HG03060 (cell line): ENCODE measurements around the gene LRRC63.
A peak's percentile ranks its signal among the peaks of the same experiment; 100 is the strongest.
"Not testable (repeated sequence)": the region's sequence is repeated elsewhere in the genome, so short reads cannot be mapped to it uniquely, and the experiment has no call there.

Experiments
- ATAC-seq: cut with Tn5 transposase; IDR thresholded peaks from one replicate; pipeline ENCODE4 v1.9.1; 2021; ENCODE audit warnings: low read depth, moderate number of reproducible peaks; ENCODE audit not compliant: unreplicated experiment

The LRRC63 gene

DNA sequence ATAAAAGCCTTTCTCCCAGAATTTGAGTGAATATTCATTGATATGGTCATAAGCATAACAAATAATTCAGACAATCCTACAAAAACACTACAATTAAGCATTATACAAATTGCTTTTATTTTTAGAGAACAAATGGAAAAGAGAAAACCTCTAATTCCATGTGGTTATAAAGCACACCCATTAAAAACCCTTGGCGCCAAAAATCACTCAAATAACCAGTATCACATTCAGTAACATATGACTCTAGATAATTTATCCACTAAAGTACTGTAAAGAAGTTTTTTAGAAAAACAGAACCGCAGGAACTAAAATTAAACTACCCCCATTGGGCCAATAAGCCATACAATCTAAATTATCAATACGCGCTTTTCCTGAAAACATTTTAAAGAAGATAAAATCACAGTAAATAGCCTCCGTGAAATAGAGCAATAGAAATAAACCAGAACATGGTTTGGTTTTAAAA, 30.3 kb upstream of the LRRC63 start:
- ATAC-seq = no peak

DNA sequence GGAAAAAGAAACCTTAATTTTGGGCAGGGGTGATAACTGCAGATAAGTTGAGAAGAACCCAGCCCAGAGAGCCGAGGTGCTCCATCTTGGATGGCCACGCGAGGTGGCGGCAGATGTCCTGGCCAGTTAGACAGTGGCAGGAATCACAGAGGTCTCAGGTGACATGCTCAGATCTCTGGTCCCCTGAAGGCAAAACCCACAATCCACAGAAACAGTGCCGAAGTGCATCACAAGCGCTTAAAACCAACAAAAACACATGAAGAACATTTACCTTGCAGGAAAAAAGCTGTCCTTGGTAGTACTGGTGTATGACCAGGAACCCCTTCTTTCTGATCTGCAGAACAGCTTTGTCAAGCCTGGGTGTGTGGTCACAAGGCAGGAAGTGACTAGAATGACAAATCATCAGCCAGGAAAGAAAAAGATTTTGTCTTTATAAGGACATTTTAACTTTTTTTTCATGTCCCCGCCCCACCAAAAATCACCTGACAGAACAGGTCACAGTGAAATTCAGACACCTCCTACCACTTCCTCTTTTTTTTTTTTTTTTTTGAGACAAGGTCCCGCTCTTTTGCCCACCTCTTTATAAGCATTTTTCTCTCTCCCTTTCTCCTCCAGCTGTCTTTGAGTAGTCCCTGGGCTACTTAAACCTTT, 29.8 kb upstream of the LRRC63 start, which contains the start of gene LCP1:
Gene LCP1 (minus strand): TSS at position 338 of the 651 bp plus-strand sequence. CDS start 22,515 bp downstream, outside the sequence.
- peak; percentile 56 for ATAC-seq

DNA sequence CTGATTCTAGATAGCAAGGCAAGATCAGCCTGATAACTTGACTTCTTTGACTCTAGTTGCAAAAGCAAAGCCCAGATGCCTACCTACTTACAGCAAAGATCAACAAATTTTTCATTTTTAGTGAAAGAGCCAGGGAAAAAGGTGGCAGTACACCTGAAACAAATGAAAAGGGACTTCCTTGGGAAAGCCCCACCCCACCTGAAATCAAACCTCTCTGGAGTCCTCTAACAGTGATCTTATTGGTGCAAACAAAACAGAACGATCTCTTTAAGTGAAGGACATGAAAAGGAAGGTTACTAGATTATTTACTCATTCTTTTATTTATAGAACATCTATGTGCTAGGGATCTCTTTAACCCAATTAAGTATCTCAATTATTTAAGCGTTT, 29.2 kb upstream of the LRRC63 start:
- ATAC-seq = no peak

DNA sequence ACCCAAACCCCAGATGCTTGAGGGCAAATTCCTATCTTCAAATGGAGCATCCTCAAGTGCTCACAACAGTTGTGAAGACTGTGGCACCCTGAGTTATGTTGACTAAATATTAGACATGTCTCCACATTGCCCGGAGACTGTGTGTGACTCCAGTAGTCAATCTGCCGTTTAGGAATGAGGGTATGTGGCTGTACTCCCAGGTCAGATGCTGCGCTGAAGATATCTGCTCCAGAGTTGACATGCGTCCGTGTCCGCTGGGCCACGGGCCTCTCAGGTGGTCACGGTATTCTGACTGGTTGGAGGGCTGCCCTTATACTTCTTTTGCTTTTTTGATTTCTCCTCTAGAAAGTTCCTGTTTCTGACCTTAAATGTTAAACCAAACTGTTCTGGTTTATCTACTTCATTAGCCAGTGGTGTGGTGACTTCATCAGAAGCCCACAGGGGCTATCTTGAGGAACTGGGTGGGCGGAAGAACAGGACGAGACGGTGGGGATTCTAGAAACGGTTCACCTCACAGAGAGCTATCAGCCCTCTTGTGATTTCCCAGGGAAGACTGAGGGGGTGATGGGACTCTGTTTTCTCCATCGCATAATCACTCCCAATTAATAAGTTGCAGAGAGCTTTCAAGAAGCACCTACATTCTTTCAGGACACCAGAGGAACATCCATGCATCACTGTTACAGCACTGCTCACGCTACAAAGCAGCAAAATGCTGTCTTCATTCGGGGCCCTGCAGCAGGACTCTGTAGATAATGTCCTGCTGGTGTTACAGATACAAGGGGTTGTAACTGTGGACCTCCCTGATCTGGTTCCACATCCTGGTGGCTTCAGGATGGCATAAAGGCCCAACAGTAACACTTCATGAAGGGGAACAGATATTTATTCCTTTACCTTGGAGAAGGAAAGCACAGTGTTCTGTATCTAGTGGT, 28.4 kb upstream of the LRRC63 start:
- ATAC-seq = no peak

GRCh38 chr13:46184277-46184699, 27.4 kb upstream of the LRRC63 start:
- no peak for ATAC-seq

DNA sequence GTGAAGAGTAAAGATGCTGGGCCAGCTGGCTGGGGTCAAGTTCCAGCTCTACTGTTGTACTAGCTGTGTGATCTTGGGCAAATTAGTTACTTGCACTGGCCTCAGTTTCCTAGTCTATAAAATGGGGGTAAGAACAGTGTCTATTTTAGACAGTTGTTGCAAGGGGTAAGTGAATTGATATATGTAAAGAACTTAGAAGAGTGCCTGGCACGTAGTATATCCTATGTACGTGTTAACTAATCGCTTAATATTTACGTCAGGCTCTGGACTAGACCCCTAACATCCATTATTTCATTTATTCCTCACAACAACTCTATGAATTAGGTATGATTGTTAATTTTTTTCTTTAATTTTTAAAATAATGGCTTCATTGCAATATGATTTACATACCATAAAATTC, 26.1 kb upstream of the LRRC63 start:
- ATAC-seq = no peak

- ATAC-seq = no peak
Observed at GRCh38 chr13:46192412-46192811, 19.3 kb upstream of the LRRC63 start.

GRCh38 chr13:46195016-46195415, 16.7 kb upstream of the LRRC63 start:
- ATAC-seq = no peak

GRCh38 chr13:46197299-46198048, 14.3 kb upstream of the LRRC63 start:
- ATAC-seq = no peak

DNA sequence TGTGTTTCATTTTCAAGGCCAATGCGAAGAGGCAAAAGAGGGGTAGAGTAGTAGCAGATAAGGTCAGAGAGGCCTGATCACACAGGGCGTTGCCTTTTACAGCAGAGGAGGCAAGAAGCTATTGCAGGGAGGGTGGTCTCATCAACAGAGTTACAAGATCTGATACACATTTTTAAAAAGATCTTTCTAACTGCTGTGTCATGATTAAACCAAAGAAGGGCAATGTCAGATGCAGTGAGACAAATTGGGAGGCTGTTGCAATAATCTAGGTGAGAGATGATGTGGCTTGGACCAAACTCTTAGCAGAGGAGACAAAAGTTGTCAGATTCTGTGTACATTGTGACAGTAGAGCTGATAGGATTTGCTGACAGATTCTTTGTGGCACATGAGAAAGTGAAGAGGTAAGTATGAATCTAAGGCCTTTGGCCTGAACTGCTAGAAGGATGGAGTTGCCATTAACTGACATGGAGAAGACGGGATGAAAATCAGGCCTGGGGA, 13.0 kb upstream of the LRRC63 start:
- ATAC-seq = no peak

DNA sequence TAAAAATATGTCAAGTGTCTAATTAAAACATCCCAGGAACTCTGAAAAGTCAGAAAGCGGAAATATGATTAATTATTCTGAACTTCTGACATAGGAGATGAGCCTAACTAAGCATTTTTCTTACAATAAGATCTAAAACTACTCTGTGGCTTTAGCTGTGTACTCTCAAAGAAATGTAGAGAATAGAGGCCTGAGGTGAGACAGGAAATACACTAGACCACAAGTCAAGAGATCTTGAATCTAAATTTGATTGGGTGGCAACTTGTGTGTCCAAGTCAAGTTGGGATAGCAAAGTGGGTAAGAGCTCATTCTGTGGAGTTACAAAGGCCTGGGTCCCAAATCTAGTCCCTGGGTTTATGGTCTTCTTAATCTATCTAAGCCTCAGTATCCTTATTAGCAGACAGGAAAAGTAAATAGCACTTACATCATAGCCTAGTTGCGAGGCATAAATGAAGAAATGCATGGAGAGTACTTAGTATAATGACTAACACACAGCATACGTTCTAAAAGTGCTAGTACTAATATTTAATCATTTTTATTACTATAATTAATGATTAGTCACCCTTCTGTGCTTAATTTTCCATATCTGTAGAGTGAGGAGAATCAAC, 9.4 kb upstream of the LRRC63 start:
- ATAC-seq = no peak

DNA sequence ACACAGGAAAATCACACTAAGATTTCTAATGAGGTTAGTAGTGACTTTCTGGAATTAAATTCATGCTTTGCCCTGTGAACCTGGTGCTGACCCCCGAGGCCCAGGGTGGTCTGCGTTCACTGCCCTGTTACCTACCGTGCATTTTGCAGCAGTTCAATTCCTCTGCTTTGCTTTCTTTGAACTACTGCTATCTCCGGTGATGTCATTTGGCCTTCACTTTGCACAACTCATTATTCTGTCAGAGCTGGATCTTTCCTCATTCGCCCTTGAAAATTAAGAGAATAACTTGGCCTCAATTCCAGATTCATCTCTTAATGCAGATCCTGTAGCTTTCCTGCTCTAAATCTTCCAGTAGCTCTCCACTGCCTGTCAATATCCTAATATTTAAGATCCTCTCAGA, 8.8 kb upstream of the LRRC63 start:
- ATAC-seq = no peak

DNA sequence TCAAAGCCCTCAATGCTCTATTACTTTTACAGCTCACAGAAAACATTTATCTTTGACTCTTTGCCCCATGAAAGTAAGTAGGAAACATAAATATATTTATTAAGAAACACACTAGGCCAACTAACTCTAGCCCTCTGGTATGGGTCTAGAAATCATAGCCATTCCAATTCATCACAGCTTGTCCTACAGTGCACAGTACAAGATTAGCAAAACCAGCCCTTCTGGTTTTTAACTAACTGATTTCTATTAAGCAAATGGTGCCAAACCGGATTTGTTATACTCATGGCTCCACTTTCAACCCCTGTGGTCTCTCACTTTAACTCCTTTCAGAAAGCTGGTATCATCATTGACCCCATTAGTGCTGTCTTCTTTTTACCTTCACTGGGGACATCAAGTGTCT, 5.6 kb upstream of the LRRC63 start:
- ATAC-seq = no peak

GRCh38 chr13:46207828-46208227, 3.9 kb upstream of the LRRC63 start:
- ATAC-seq = no peak

DNA sequence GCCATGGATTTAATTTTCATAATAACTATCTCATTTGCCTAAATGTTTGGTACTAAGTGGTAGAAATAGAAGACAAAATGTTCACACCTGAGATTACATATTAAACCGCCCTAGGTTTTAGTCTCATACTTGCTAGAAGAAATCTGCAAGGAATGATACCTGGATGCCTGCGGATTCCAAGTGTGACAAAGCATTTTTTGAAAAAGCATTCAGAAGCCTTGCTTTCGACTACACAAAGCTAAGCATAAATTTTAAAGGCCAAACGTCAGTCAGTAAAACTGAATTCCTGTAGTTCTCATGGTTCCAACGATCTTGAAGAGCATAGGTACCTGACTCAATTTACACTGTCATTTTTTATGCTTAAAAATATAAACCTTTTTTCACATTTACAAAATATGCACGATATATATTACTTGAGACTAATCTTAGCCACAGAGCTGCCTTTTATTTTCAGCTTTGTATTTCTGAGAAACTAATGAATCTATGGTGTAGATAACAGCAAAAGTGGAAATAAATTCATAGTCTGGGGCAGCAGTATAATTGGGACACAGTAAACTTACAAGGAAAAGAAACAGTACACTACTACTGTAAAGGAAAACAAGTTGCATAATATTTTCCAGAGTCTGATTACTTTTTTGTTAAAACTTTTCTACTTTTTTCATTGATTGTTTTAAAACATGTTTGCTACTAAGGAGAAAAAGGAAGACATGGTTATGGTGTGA, 1.2 kb upstream of the LRRC63 start:
- ATAC-seq = no peak

GRCh38 chr13:46211116-46211482, 629 bp upstream of the LRRC63 start:
- ATAC-seq = no peak

DNA sequence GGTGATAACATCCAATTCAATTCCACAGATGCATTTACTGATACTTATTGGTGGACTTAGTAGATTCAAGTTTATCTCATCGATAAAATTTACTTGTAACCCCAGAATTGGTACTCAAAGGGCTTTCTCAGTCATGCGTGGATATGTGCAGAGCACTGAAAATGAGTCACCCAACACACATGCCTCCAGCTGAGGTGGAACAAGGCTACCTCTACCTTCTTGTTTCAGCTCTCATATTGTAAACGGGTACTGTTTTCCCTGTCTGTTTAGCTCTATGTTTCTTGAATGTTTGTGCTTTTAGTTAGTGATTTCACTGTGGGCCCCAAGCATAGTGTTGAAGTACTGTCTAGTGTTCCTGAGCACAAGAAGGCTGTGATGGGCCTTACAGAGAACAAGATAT, 1.5 kb downstream of the LRRC63 start:
- ATAC-seq = no peak

DNA sequence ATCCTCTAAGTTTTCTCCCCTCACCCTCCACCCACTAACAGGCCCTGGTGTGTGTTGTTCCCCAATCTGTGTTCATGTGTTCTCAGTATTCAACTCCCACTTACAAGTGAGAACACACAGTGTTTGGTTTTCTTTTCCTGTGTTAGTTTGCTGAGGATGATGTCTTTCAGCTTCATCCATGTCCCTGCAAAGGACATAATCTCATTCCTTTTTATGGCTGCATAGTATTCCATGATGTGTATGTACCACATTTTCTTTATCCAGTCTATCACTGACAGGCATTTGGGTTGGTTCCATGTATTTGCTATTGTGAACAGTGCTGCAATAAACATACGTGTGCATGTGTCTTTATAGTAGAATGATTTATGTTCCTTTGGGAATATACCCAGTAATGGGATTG, 3.0 kb downstream of the LRRC63 start:
- ATAC-seq = not testable (repeated sequence)

- ATAC-seq = not testable (repeated sequence)
Observed at GRCh38 chr13:46220234-46220633, 8.5 kb downstream of the LRRC63 start.

DNA sequence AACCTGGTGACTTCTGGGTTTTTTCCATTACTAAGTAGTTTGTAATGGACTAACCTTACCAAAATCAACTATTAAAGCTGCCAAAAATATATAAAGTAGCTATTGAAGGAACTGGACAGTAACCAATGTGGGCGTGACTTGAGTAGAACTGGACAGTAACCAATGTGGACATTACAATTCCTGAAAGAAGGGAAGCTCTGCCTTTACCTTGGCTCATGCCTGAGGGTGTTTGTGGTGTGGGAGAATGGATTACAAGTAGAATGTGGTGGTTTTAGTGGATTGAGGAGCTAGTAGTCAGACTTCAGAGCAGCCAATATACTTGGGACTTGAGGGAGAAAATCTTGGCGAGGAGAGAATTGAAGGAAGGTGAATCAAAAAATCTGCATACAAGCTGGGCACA, 17.5 kb downstream of the LRRC63 start:
- ATAC-seq = no peak
